Panc1 (cell line): ENCODE data around the gene SMG6. TPM values are rescaled to one million over a fixed set of nuclear protein-coding genes. Genes with fewer than 3 reads are reported as not detected.

Experiments used
- ATAC-seq: fragments of 200-7000 bp; cut with Tn5 transposase; 2 replicates; pipeline ENCODE4 v1.9.1; 2020; ENCODE audit warnings: mild to moderate bottlenecking, moderate library complexity
- BruUV-seq: library from RNA; stranded (reverse); fragments of 400-500 nt; replicated peaks from 2 replicates; lab custom pipeline; 2021; lab: Mats Ljungman, UMichigan
- CTCF ChIA-PET: fragments of 300-600 bp; sonication (Branson Sonifier 250); formaldehyde crosslinking; loops from one replicate; lab custom pipeline; 2022; ENCODE audit warnings: antibody characterized with exemption; lab: Charles Lee
- POLR2A ChIA-PET: fragments of 300-600 bp; sonication (Branson Sonifier 250); formaldehyde crosslinking; loops from one replicate; lab custom pipeline; 2022; ENCODE audit warnings: antibody characterized with exemption; lab: Charles Lee
- DNase-seq: peaks from one replicate; pipeline ENCODE4 v3.0.0-alpha.2; 2010; ENCODE audit warnings: low read depth, low spot score
- H3K27ac ChIP-seq: 2 replicates; pipeline ENCODE4 v1.5.1; 2011; ENCODE audit warnings: mild to moderate bottlenecking, low read length, inconsistent platforms
- H3K27me3 ChIP-seq: fragments of 200-500 bp; sonication (Bioruptor generic); 2 replicates; pipeline ENCODE4 v1.6.0; 2014; ENCODE audit warnings: low read length, inconsistent platforms; ENCODE audit not compliant: control insufficient read depth, insufficient read depth
- H3K36me3 ChIP-seq: fragments of 200-500 bp; sonication (Bioruptor generic); 2 replicates; pipeline ENCODE4 v1.5.1; 2014; ENCODE audit warnings: inconsistent platforms, mild to moderate bottlenecking, low read length, moderate library complexity; ENCODE audit not compliant: control insufficient read depth, insufficient read depth
- H3K4me1 ChIP-seq: 2 replicates; pipeline ENCODE4 v1.5.1; 2011; ENCODE audit warnings: inconsistent platforms, mild to moderate bottlenecking, low read length, moderate library complexity; ENCODE audit not compliant: control insufficient read depth, insufficient read depth
- H3K4me3 ChIP-seq, 2 experiments: 2 replicates each; pipeline ENCODE4 v1.5.1; 2011 to 2012; ENCODE audit warnings: low read depth in 2 of 2, low read length in 2 of 2, mild to moderate bottlenecking in 2 of 2, inconsistent platforms in 1 of 2, moderate library complexity in 1 of 2
- H3K9me3 ChIP-seq: fragments of 200-500 bp; sonication (Bioruptor generic); 2 replicates; pipeline ENCODE4 v1.5.1; 2014; ENCODE audit warnings: low read depth, mild to moderate bottlenecking, inconsistent platforms, low read length, moderate library complexity; ENCODE audit not compliant: control insufficient read depth, insufficient read depth
- CTCF ChIP-seq: fragments of 450-650 bp; IDR thresholded peaks from 2 replicates; pipeline ENCODE4 v1.5.1; 2017; ENCODE audit warnings: mild to moderate bottlenecking
- POLR2AphosphoS5 ChIP-seq: IDR thresholded peaks from 2 replicates; pipeline ENCODE4 v1.6.1; 2012; ENCODE audit warnings: mild to moderate bottlenecking, low read depth, low read length, moderate library complexity
- SIN3A ChIP-seq: IDR thresholded peaks from 2 replicates; pipeline ENCODE4 v1.6.1; 2012; ENCODE audit warnings: low read depth, mild to moderate bottlenecking, low read length, moderate library complexity, borderline replicate concordance; ENCODE audit not compliant: insufficient read depth
- TCF7L2 ChIP-seq: IDR thresholded peaks from 2 replicates; pipeline ENCODE4 v1.6.1; 2011; ENCODE audit warnings: mild to moderate bottlenecking, low read depth, low read length, inconsistent platforms
- in situ Hi-C: cut with HindIII; loops from 2 replicates; pipeline ENCODE4 v1.10.0; 2016; ENCODE audit warnings: low sequenced_read_pairs, low pct_unique_long_range_greater_than_20kb
- intact Hi-C: fragments of 100-400 bp; cut with micrococcal nuclease; formaldehyde crosslinking; loops from one replicate; pipeline ENCODE4 v1.10.0; 2022; ENCODE audit not compliant: unreplicated experiment
- total RNA-seq: library from RNA; stranded (reverse); gene quantifications from one replicate; pipeline ENCODE4 v1.2.1, GENCODE V29; 2021; ENCODE audit not compliant: unreplicated experiment
- TF ChIP-seq, protein P1 (sequence below), 2 experiments: IDR thresholded peaks; 2 replicates each; pipeline ENCODE4 v1.6.1; 2011 to 2012; ENCODE audit warnings: low read depth in 2 of 2, control low read depth in 1 of 2, low read length in 1 of 2, mild to moderate bottlenecking in 1 of 2, moderate library complexity in 1 of 2; ENCODE audit not compliant: insufficient read depth in 1 of 2

Gene SMG6
- total RNA-seq, 1 experiment from 2014 or later = 17.8 TPM

- no TSS peak for BruUV-seq
- no peak for ATAC-seq
Observed at GRCh38 chr17:2186937-2187336, 116.6 kb downstream of the SMG6 start.

DNA sequence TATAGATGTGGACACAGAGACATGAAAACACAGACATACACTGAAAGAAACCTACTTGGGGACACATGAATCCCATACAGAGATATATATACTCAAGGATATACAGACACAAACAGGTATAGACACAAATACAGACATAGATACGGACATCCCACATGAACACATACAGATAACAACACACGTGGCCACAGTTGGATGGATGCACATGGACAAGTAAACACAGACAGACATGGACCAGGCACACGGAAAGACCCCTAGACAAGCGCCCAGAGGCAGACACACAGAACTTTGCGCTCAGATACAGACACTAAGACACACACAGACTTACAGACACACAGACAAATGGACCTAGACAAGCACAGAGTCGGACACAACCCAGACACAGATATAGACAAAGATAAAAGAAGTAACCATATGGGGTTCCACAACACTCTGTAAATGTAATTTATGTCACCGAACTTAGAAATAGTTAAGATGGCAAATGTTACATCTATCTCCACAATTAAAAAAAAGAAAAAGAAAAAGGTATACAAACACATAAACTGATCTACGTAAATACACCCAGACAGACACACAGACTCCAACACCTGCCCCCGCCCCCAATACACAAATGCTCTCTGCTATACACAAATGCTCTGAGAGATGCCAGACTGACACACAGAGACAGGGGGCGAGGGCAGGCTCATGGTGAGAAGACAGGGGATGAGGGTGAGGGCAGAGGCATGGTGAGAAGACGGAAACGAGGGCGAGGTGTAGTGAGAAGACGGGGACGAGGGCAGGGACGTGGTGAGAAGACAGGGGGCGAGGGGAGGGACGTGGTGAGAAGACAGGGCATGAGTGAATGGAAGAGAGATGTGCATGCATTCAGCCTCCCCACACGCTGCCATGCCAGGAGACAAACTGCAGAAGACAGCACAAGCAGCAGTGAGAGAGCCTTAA is 118.3 kb downstream of the SMG6 start:
- ChIA-PET POLR2A (interaction anchor here (0.6 kb wide), 1 partner anchor 149 kb away, joined by 3 read pairs; no protein-coding TSS in a partner anchor), CTCF (interaction anchor here (0.7 kb wide), 1 partner anchor 68 kb away, joined by 10 read pairs; no protein-coding TSS in a partner anchor)
- Histone ChIP-seq H3K36me3 (no peaks in the 10 kb centered on the region), H3K4me3 (no peak overlapping the region), H3K4me1 (no peaks in the 10 kb centered on the region), H3K9me3 (no peaks in the 10 kb centered on the region), H3K27me3 (no peaks in the 10 kb centered on the region), H3K27ac (no peak overlapping the region)
- BruUV-seq = no TSS peak
- ATAC-seq = no peak
- DNase-seq = no peak
- intact Hi-C loops (no loop called here), in situ Hi-C loops (no loop called here)
- TF ChIP-seq CTCF (no peak), POLR2AphosphoS5 (no peak), SIN3A (no peak), TCF7L2 (no peak)
- TF ChIP-seq, protein P1, sequence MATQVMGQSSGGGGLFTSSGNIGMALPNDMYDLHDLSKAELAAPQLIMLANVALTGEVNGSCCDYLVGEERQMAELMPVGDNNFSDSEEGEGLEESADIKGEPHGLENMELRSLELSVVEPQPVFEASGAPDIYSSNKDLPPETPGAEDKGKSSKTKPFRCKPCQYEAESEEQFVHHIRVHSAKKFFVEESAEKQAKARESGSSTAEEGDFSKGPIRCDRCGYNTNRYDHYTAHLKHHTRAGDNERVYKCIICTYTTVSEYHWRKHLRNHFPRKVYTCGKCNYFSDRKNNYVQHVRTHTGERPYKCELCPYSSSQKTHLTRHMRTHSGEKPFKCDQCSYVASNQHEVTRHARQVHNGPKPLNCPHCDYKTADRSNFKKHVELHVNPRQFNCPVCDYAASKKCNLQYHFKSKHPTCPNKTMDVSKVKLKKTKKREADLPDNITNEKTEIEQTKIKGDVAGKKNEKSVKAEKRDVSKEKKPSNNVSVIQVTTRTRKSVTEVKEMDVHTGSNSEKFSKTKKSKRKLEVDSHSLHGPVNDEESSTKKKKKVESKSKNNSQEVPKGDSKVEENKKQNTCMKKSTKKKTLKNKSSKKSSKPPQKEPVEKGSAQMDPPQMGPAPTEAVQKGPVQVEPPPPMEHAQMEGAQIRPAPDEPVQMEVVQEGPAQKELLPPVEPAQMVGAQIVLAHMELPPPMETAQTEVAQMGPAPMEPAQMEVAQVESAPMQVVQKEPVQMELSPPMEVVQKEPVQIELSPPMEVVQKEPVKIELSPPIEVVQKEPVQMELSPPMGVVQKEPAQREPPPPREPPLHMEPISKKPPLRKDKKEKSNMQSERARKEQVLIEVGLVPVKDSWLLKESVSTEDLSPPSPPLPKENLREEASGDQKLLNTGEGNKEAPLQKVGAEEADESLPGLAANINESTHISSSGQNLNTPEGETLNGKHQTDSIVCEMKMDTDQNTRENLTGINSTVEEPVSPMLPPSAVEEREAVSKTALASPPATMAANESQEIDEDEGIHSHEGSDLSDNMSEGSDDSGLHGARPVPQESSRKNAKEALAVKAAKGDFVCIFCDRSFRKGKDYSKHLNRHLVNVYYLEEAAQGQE (IDR thresholded peaks at IDR 0.05; ENCODE audit: insufficient read depth in 1 of 2, low read depth in 2 of 2, low read length in 1 of 2) = no peak

More at GRCh38 chr17:2186937-2187336, 116.6 kb downstream of the SMG6 start:
- H3K27ac ChIP-seq = no peak overlapping the region
- in situ Hi-C loops (no loop called here), intact Hi-C loops (no loop called here)
- TF ChIP-seq TCF7L2 (no peak), SIN3A (no peak), POLR2AphosphoS5 (no peak), CTCF (no peak)
- TF ChIP-seq, protein P1 (IDR thresholded peaks at IDR 0.05; ENCODE audit: insufficient read depth in 1 of 2, low read depth in 2 of 2, low read length in 1 of 2) = no peak
- no peaks in the 10 kb centered on the region for H3K36me3 ChIP-seq
- no peaks in the 10 kb centered on the region for H3K9me3 ChIP-seq
- POLR2A ChIA-PET = interaction anchor here (0.6 kb wide), 1 partner anchor 11 kb away, joined by 3 read pairs; no protein-coding TSS in a partner anchor
- no peak overlapping the region for H3K4me3 ChIP-seq
- no peak for DNase-seq
- H3K4me1 ChIP-seq = no peaks in the 10 kb centered on the region
- no peaks in the 10 kb centered on the region for H3K27me3 ChIP-seq
- CTCF ChIA-PET = no interaction called here
